ENCODE results near the gene RARA.

DNA sequence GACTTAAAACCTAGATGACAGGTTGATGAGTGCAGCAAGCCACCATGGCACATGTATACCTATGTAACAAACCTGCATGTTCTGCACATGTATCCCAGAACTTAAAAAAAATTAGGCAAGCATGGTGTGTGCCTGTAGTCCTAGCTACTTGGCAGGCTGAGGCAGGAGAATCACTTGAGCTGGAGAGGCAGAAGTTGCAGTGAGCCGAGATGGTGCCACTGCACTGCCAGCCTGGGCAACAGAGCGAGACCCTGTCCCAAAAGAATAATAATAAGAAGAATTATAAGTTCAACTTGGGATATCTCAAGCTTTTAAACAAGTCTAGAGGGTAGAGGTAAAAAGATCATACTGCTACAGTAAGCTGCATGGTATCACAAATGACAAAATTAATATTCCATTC, 11.5 kb upstream of the RARA start:
- TF ChIP-seq, protein P1, sequence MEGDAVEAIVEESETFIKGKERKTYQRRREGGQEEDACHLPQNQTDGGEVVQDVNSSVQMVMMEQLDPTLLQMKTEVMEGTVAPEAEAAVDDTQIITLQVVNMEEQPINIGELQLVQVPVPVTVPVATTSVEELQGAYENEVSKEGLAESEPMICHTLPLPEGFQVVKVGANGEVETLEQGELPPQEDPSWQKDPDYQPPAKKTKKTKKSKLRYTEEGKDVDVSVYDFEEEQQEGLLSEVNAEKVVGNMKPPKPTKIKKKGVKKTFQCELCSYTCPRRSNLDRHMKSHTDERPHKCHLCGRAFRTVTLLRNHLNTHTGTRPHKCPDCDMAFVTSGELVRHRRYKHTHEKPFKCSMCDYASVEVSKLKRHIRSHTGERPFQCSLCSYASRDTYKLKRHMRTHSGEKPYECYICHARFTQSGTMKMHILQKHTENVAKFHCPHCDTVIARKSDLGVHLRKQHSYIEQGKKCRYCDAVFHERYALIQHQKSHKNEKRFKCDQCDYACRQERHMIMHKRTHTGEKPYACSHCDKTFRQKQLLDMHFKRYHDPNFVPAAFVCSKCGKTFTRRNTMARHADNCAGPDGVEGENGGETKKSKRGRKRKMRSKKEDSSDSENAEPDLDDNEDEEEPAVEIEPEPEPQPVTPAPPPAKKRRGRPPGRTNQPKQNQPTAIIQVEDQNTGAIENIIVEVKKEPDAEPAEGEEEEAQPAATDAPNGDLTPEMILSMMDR (IDR thresholded peaks at IDR 0.05), result no peak
- TF ChIP-seq POLR2AphosphoS5 (IDR thresholded peaks at IDR 0.05), result no peak
- TF ChIP-seq POLR2A (IDR thresholded peaks at IDR 0.05), result no peak
- TF ChIP-seq EP300 (IDR thresholded peaks at IDR 0.05), result no peak

All from gastroesophageal sphincter (tissue), 3 donors.